Astrocyte (in vitro differentiated cells and primary cell): Measurements from ENCODE around the gene MROH7.

Experiments used
- EZH2 ChIP-seq: IDR thresholded peaks from 2 replicates; pipeline ENCODE4 v1.6.1; 2012; ENCODE audit warnings: mild to moderate bottlenecking, low read length, inconsistent platforms; ENCODE audit not compliant: insufficient read depth
- TF ChIP-seq, protein P1 (sequence below): IDR thresholded peaks from 2 replicates; pipeline ENCODE4 v1.5.1; 2011; ENCODE audit warnings: low read depth, mild to moderate bottlenecking, inconsistent platforms, low read length, moderate library complexity; ENCODE audit not compliant: insufficient read depth

DNA sequence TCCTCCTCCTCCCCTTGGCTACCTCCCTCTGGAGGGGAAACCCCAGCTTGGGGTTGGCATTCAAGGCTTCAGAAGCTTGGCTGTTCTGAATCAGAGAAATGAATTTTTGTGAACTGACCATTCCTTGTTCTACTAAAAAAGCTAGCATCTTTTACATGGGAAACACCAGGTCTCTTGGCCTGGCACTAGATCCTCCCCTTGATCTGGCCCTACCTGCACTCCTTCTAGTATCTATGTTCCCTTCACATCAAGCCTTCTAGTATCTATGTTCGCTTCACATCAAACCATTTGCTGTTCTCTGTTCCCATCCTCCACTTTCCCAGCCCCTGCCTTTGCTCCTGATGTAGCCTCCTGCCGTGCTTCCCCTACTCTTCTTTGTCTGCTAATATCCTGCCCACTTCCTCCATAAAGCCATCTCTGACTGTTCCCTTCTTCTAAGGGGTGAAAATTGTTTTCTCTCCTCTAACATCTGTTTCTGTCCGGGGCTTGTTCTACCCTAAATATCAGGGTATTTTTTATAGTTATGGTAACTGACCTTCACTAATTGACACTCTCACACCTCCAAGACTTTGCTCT, 44.0 kb upstream of the MROH7 start:
- TF ChIP-seq, protein P1, sequence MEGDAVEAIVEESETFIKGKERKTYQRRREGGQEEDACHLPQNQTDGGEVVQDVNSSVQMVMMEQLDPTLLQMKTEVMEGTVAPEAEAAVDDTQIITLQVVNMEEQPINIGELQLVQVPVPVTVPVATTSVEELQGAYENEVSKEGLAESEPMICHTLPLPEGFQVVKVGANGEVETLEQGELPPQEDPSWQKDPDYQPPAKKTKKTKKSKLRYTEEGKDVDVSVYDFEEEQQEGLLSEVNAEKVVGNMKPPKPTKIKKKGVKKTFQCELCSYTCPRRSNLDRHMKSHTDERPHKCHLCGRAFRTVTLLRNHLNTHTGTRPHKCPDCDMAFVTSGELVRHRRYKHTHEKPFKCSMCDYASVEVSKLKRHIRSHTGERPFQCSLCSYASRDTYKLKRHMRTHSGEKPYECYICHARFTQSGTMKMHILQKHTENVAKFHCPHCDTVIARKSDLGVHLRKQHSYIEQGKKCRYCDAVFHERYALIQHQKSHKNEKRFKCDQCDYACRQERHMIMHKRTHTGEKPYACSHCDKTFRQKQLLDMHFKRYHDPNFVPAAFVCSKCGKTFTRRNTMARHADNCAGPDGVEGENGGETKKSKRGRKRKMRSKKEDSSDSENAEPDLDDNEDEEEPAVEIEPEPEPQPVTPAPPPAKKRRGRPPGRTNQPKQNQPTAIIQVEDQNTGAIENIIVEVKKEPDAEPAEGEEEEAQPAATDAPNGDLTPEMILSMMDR, result no peak
- TF ChIP-seq EZH2, result no peak
